IPS-18a (cell line): ENCODE data around the gene ACAD8.
"Not testable (repeated sequence)": the region's sequence is repeated elsewhere in the genome, so short reads cannot be mapped to it uniquely, and the experiment has no call there.

ENCODE experiments used
- H3K27ac ChIP-seq: one replicate; pipeline ENCODE4 v1.5.1; 2013; ENCODE audit warnings: low read length
- H3K27me3 ChIP-seq: one replicate; pipeline ENCODE4 v1.6.1; 2013; ENCODE audit warnings: mild to moderate bottlenecking, low read length; ENCODE audit not compliant: control insufficient read depth, insufficient read depth
- H3K36me3 ChIP-seq: one replicate; pipeline ENCODE4 v1.6.1; 2013; ENCODE audit warnings: low read depth, low read length; ENCODE audit not compliant: control insufficient read depth
- H3K4me1 ChIP-seq: one replicate; pipeline ENCODE4 v1.6.1; 2013; ENCODE audit warnings: low read depth, low read length; ENCODE audit not compliant: control insufficient read depth
- H3K4me3 ChIP-seq: one replicate; pipeline ENCODE4 v1.5.1; 2013; ENCODE audit warnings: low read length
- H3K9ac ChIP-seq: one replicate; pipeline ENCODE4 v1.6.1; 2013; ENCODE audit warnings: mild to moderate bottlenecking, low read length, moderate library complexity
- H3K9me3 ChIP-seq: one replicate; pipeline ENCODE4 v1.6.1; 2013; ENCODE audit warnings: low read depth, low read length; ENCODE audit not compliant: control insufficient read depth

The ACAD8 gene

GRCh38 chr11:134243913-134244312 lies 9.5 kb upstream of the ACAD8 start:
- H3K36me3 ChIP-seq, result peaks cover 29% of the 10 kb centered on the region
- no peaks in the 10 kb centered on the region for H3K4me1 ChIP-seq
- H3K9ac ChIP-seq, result no peak overlapping the region
- no peaks in the 10 kb centered on the region for H3K27me3 ChIP-seq
- no peak overlapping the region for H3K4me3 ChIP-seq
- no peak overlapping the region for H3K27ac ChIP-seq
- H3K9me3 ChIP-seq, result no peaks in the 10 kb centered on the region

- H3K4me3 ChIP-seq, result no peak overlapping the region
- H3K9me3 ChIP-seq, result no peaks in the 10 kb centered on the region
- H3K27me3 ChIP-seq, result no peaks in the 10 kb centered on the region
- no peaks in the 10 kb centered on the region for H3K4me1 ChIP-seq
- H3K36me3 ChIP-seq, result peaks cover 36% of the 10 kb centered on the region
- no peak overlapping the region for H3K9ac ChIP-seq
- H3K27ac ChIP-seq, result no peak overlapping the region
Observed at GRCh38 chr11:134244593-134244992, 8.8 kb upstream of the ACAD8 start.

- peaks cover 43% of the 10 kb centered on the region for H3K36me3 ChIP-seq
- no peak overlapping the region for H3K27ac ChIP-seq
Observed at GRCh38 chr11:134245434-134245833, 7.9 kb upstream of the ACAD8 start.

GRCh38 chr11:134246100-134246499 lies 7.3 kb upstream of the ACAD8 start:
- Histone ChIP-seq H3K27me3 (no peaks in the 10 kb centered on the region), H3K4me1 (no peaks in the 10 kb centered on the region), H3K9ac (no peak overlapping the region), H3K36me3 (peaks cover 48% of the 10 kb centered on the region), H3K27ac (no peak overlapping the region), H3K9me3 (no peaks in the 10 kb centered on the region), H3K4me3 (no peak overlapping the region)

More at GRCh38 chr11:134245434-134245833, 7.9 kb upstream of the ACAD8 start:
- Histone ChIP-seq H3K4me3 (no peak overlapping the region), H3K27me3 (no peaks in the 10 kb centered on the region), H3K4me1 (no peaks in the 10 kb centered on the region), H3K9ac (no peak overlapping the region), H3K9me3 (no peaks in the 10 kb centered on the region)

- Histone ChIP-seq H3K9me3 (no peaks in the 10 kb centered on the region), H3K27me3 (no peaks in the 10 kb centered on the region), H3K27ac (no peak overlapping the region), H3K4me3 (no peak overlapping the region), H3K36me3 (peaks cover 50% of the 10 kb centered on the region), H3K9ac (no peak overlapping the region), H3K4me1 (peaks cover 4% of the 10 kb centered on the region)
Observed at GRCh38 chr11:134246678-134247077, 6.7 kb upstream of the ACAD8 start.

GRCh38 chr11:134248910-134249480 lies 4.4 kb upstream of the ACAD8 start:
- H3K9ac ChIP-seq, result no peak overlapping the region
- no peaks in the 10 kb centered on the region for H3K9me3 ChIP-seq
- H3K36me3 ChIP-seq, result peaks cover 43% of the 10 kb centered on the region
- H3K4me1 ChIP-seq, result peaks cover 12% of the 10 kb centered on the region
- H3K27ac ChIP-seq, result no peak overlapping the region
- H3K4me3 ChIP-seq, result no peak overlapping the region
- no peaks in the 10 kb centered on the region for H3K27me3 ChIP-seq

GRCh38 chr11:134250246-134250645 lies 3.1 kb upstream of the ACAD8 start:
- Histone ChIP-seq H3K9ac (no peak overlapping the region), H3K27me3 (no peaks in the 10 kb centered on the region), H3K27ac (no peak overlapping the region), H3K4me3 (no peak overlapping the region), H3K4me1 (peaks cover 12% of the 10 kb centered on the region), H3K9me3 (no peaks in the 10 kb centered on the region), H3K36me3 (peaks cover 39% of the 10 kb centered on the region)

- Histone ChIP-seq H3K4me1 (peaks cover 12% of the 10 kb centered on the region), H3K27me3 (no peaks in the 10 kb centered on the region), H3K27ac (no peak overlapping the region), H3K4me3 (no peak overlapping the region), H3K9me3 (no peaks in the 10 kb centered on the region), H3K9ac (no peak overlapping the region), H3K36me3 (peaks cover 39% of the 10 kb centered on the region)
Observed at GRCh38 chr11:134250675-134251074, 2.7 kb upstream of the ACAD8 start.

- H3K9ac ChIP-seq, result peak overlapping the region; percentile 60
- H3K4me3 ChIP-seq, result peak overlapping the region; percentile 89
- no peaks in the 10 kb centered on the region for H3K27me3 ChIP-seq
- no peaks in the 10 kb centered on the region for H3K9me3 ChIP-seq
- H3K27ac ChIP-seq, result no peak overlapping the region
- H3K4me1 ChIP-seq, result peaks cover 12% of the 10 kb centered on the region
- peaks cover 40% of the 10 kb centered on the region for H3K36me3 ChIP-seq
Observed at GRCh38 chr11:134252346-134253187, 801 bp upstream of the ACAD8 start.

- Histone ChIP-seq H3K27ac (no peak overlapping the region), H3K27me3 (no peaks in the 10 kb centered on the region), H3K36me3 (peaks cover 37% of the 10 kb centered on the region), H3K4me1 (peaks cover 12% of the 10 kb centered on the region), H3K4me3 (peak overlapping the region; percentile 89), H3K9ac (no peak overlapping the region), H3K9me3 (no peaks in the 10 kb centered on the region)
Observed at GRCh38 chr11:134254433-134255183, 1.2 kb downstream of the ACAD8 start.

- H3K4me3 ChIP-seq, H3K9ac ChIP-seq, H3K27me3 ChIP-seq, H3K27ac ChIP-seq, H3K9me3 ChIP-seq: not testable (repeated sequence)
- Histone ChIP-seq H3K36me3 (peaks cover 37% of the 10 kb centered on the region), H3K4me1 (peaks cover 12% of the 10 kb centered on the region)
Observed at GRCh38 chr11:134255184-134255561, 1.8 kb downstream of the ACAD8 start.
